ENCODE results near the gene HES6.

The HES6 gene

DNA sequence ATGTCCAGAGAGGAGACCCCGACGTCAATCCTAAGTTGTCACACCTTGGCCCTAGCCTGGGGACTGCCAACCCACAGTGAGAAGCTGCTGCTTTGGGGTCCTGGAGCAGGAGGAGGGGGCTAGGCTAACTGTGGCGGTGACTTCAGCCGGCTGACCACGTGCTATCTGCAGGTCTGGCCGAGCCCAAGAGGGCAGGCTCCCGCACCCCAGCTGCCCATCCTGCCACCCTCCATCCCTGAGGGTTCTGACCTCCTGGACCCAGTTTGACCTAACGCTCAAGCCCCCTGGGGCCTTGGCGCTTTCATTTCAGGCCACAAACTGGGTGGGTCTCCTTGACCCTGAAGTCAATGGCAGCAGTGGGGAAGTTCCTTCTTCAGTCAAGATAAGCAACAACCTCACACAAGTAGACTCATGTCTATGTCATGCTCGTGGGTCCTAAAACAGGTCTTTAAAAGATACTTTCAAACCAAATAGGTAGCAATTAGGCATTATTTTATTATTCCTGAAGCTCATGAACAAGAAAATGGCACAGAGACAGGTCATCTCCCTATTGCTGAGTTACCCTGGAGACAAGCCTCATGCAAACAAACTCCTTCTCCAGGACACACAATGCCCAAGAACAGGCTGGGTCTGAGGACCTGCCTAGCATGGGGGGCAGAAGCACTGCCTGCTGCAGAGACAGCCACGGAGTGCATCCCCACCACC lies 2.3 kb downstream of the HES6 start:
- Mint-ChIP-seq H3K4me3 (peak overlapping the region; percentile 68), H3K36me3 (ENCODE audit: low read depth) (no peaks in the 10 kb centered on the region), H3K27me3 (ENCODE audit: low read depth, poor library complexity) (peaks cover 19% of the 10 kb centered on the region), H3K27ac (no peak overlapping the region), H3K4me1 (peaks cover 16% of the 10 kb centered on the region), H3K9me3 (peaks cover 3% of the 10 kb centered on the region)
- no peak for DNase-seq
- TF ChIP-seq, protein P1, sequence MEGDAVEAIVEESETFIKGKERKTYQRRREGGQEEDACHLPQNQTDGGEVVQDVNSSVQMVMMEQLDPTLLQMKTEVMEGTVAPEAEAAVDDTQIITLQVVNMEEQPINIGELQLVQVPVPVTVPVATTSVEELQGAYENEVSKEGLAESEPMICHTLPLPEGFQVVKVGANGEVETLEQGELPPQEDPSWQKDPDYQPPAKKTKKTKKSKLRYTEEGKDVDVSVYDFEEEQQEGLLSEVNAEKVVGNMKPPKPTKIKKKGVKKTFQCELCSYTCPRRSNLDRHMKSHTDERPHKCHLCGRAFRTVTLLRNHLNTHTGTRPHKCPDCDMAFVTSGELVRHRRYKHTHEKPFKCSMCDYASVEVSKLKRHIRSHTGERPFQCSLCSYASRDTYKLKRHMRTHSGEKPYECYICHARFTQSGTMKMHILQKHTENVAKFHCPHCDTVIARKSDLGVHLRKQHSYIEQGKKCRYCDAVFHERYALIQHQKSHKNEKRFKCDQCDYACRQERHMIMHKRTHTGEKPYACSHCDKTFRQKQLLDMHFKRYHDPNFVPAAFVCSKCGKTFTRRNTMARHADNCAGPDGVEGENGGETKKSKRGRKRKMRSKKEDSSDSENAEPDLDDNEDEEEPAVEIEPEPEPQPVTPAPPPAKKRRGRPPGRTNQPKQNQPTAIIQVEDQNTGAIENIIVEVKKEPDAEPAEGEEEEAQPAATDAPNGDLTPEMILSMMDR (IDR thresholded peaks at IDR 0.05): no peak

DNA sequence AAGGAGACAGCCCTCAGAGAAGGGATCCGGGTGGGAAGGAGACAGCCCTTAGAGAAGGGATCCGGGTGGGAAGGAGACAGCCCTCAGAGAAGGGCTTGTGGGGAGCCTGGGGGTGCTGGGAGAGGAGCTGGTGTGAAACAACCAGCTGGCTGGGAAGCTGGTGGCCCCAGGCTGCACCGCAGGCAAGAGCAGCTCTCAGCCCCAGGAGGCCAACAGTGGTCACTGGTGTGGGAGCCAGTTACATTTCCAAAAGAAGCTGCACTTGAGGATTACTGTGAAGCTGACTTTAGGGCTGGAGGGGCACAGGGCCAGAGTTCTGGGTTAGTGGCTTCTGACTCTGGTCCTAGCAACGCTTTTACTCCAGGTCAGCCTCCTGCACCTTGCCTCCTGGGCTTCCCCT lies 3.3 kb downstream of the HES6 start:
- DNase-seq: no peak
- TF ChIP-seq, protein P1 (IDR thresholded peaks at IDR 0.05): no peak
- Mint-ChIP-seq H3K9me3 (peaks cover 13% of the 10 kb centered on the region), H3K27me3 (ENCODE audit: low read depth, poor library complexity) (peaks cover 30% of the 10 kb centered on the region), H3K4me1 (peaks cover 9% of the 10 kb centered on the region), H3K27ac (no peak overlapping the region), H3K4me3 (no peak overlapping the region), H3K36me3 (ENCODE audit: low read depth) (no peaks in the 10 kb centered on the region)

DNA sequence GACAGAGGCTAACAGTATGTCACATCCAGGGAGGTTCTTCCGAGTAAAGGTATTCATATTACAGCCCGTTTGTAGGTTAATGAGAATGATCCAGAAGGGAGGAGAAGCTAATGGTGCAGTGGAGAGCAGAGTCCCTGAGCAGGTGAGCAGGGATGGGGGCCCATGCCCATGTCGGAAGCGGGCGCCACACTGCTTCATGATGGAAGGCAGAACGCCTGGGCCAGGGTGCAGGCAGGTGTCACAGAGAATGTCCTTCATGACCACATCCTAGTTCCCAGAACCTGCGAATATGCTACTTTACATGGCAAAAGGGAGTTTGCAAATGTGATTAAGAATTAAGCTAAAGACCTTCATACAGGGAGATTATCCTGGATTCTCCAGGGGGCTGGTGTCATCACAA lies 4.0 kb downstream of the HES6 start:
- DNase-seq: no peak
- peaks cover 15% of the 10 kb centered on the region for H3K4me1 Mint-ChIP-seq
- peaks cover 14% of the 10 kb centered on the region for H3K9me3 Mint-ChIP-seq
- peak overlapping the region; percentile 14 for H3K4me3 Mint-ChIP-seq
- peaks cover 37% of the 10 kb centered on the region for H3K27me3 Mint-ChIP-seq (ENCODE audit: low read depth, poor library complexity)
- TF ChIP-seq, protein P1 (IDR thresholded peaks at IDR 0.05): no peak
- no peak overlapping the region for H3K27ac Mint-ChIP-seq
- H3K36me3 Mint-ChIP-seq (ENCODE audit: low read depth): no peaks in the 10 kb centered on the region

DNA sequence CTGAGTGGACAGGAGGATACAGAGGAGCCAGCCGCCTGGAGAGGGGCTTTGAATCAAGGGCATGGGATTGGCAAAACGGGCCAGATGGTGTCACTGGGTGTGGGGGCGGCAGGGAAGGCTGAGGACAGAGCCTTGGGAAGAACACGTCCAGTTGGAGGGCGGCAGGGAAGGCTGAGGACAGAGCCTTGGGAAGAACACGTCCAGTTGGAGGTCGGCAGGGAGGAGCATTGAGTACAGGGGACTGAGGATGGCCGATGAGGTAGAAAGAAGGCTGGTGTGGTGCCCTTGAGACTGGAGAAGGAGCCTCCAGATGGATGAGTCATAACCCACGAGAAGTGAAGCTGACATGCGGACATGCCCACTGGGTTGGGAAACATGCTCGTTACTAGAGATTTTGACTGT lies 4.5 kb downstream of the HES6 start:
- Mint-ChIP-seq H3K36me3 (ENCODE audit: low read depth) (no peaks in the 10 kb centered on the region), H3K9me3 (peaks cover 15% of the 10 kb centered on the region), H3K27ac (no peak overlapping the region), H3K27me3 (ENCODE audit: low read depth, poor library complexity) (peaks cover 42% of the 10 kb centered on the region), H3K4me1 (peaks cover 20% of the 10 kb centered on the region), H3K4me3 (peak overlapping the region; percentile 14)
- TF ChIP-seq, protein P1 (IDR thresholded peaks at IDR 0.05): no peak
- DNase-seq: no peak

DNA sequence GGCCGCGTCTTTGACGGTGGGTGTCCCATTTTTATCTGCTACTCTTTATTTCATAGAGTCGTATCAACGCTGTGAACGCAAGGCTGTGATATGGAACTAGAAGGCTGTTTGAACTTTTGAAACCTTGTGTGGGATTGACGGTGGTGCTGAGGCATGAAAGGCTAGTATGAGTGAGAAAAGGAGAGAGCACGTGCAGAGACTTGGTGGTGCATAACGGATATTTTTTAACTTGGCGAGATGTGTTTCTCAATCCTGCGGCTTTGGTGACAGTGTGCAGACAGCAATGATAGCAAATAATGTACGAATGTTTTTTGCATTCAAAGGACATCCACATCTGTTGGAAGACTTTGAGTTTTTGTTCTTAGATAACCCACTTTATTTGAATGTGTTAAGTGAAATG lies 6.2 kb downstream of the HES6 start:
- H3K9me3 Mint-ChIP-seq: peaks cover 18% of the 10 kb centered on the region
- no peaks in the 10 kb centered on the region for H3K36me3 Mint-ChIP-seq (ENCODE audit: low read depth)
- TF ChIP-seq, protein P1 (IDR thresholded peaks at IDR 0.05): no peak
- H3K27me3 Mint-ChIP-seq (ENCODE audit: low read depth, poor library complexity): peaks cover 59% of the 10 kb centered on the region
- peaks cover 29% of the 10 kb centered on the region for H3K4me1 Mint-ChIP-seq
- no peak overlapping the region for H3K27ac Mint-ChIP-seq
- peak overlapping the region; percentile 67 for H3K4me3 Mint-ChIP-seq
- no peak for DNase-seq

DNA sequence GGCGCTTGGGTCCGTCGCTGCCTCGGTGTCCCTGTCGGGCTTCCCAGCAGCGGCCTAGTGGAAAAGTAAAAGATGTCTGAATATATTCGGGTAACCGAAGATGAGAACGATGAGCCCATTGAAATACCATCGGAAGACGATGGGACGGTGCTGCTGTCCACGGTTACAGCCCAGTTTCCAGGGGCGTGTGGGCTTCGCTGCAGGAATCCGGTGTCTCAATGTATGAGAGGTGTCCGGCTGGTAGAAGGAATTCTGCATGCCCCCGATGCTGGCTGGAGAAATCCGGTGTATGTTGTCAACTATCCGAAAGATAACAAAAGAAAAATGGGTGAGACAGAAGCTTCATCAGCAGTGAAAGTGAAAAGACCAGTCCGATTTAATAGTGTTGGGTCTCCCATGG lies 8.0 kb downstream of the HES6 start:
- DNase-seq: no peak
- Mint-ChIP-seq H3K4me1 (peaks cover 33% of the 10 kb centered on the region), H3K36me3 (ENCODE audit: low read depth) (peaks cover 2% of the 10 kb centered on the region), H3K4me3 (peak overlapping the region; percentile 87), H3K27me3 (ENCODE audit: low read depth, poor library complexity) (peaks cover 60% of the 10 kb centered on the region), H3K9me3 (peaks cover 18% of the 10 kb centered on the region), H3K27ac (no peak overlapping the region)
- TF ChIP-seq, protein P1 (IDR thresholded peaks at IDR 0.05): no peak

All from nephron progenitor cell (in vitro differentiated cells).